Uterus (tissue), 2 donors: Measurements from ENCODE around the gene FBL.
"Not testable (repeated sequence)": the region's sequence is repeated elsewhere in the genome, so short reads cannot be mapped to it uniquely, and the experiment has no call there.

Experiments
- POLR2A ChIP-seq, 2 donors: fragments of 450-650 bp; IDR thresholded peaks; one replicate each; pipeline ENCODE4 v1.6.1; 2016; ENCODE audit warnings: antibody characterized with exemption in 2 of 2, mild to moderate bottlenecking in 1 of 2, moderate library complexity in 1 of 2
- TF ChIP-seq, protein P1 (sequence below), 4 experiments: fragments of 200-600 bp in 2 of 4; fragments of 450-650 bp in 2 of 4; sonication (generic) in 2 of 4; IDR thresholded peaks; one replicate each; pipeline ENCODE4 v1.5.1; 2016 to 2019; ENCODE audit warnings: antibody characterized with exemption in 4 of 4, mild to moderate bottlenecking in 2 of 4, moderate library complexity in 1 of 4

DNA sequence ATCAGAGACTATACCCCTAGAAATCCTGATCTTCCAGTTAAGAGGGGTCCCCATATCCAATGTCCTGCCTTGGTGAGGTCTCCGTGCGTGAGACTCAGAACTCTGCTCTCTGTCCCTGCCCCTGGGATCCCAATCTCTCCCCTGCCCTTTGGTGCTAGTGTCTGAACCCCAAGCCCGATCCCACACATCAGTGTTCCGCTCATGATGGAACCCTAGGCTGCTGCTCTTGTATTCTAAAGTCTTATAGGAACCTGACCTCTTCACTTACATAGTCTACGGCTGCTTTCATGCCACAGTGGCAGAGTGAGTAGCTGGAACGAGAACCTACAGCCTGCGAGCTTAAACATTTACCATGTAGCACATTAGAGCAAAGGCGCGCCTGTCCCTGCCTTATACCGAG, 36.5 kb upstream of the FBL start:
- TF ChIP-seq, protein P1, sequence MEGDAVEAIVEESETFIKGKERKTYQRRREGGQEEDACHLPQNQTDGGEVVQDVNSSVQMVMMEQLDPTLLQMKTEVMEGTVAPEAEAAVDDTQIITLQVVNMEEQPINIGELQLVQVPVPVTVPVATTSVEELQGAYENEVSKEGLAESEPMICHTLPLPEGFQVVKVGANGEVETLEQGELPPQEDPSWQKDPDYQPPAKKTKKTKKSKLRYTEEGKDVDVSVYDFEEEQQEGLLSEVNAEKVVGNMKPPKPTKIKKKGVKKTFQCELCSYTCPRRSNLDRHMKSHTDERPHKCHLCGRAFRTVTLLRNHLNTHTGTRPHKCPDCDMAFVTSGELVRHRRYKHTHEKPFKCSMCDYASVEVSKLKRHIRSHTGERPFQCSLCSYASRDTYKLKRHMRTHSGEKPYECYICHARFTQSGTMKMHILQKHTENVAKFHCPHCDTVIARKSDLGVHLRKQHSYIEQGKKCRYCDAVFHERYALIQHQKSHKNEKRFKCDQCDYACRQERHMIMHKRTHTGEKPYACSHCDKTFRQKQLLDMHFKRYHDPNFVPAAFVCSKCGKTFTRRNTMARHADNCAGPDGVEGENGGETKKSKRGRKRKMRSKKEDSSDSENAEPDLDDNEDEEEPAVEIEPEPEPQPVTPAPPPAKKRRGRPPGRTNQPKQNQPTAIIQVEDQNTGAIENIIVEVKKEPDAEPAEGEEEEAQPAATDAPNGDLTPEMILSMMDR (IDR thresholded peaks at IDR 0.05) = not testable (repeated sequence)
- TF ChIP-seq POLR2A (IDR thresholded peaks at IDR 0.05) = not testable (repeated sequence)
